ENCODE measurements around the gene SPON1.

SPON1 gene

GRCh38 chr11:13964771-13965074 is 2.2 kb downstream of the SPON1 start:
- no peak for TF ChIP-seq CTCF (conservative IDR thresholded peaks at IDR 0.05; ENCODE audit: control insufficient read depth, insufficient read depth, low read depth, low read length)
- no peak overlapping the region for H3K4me3 ChIP-seq (ENCODE audit: control insufficient read depth, low read depth, low read length)
- DNase-seq (ENCODE audit: low read depth): no peak

GRCh38 chr11:13965337-13965736 is 2.8 kb downstream of the SPON1 start:
- DNase-seq (ENCODE audit: low read depth): no peak
- H3K4me3 ChIP-seq (ENCODE audit: control insufficient read depth, low read depth, low read length): no peak overlapping the region
- TF ChIP-seq CTCF (conservative IDR thresholded peaks at IDR 0.05; ENCODE audit: control insufficient read depth, insufficient read depth, low read depth, low read length): no peak

- H3K4me3 ChIP-seq (ENCODE audit: control insufficient read depth, low read depth, low read length): no peak overlapping the region
- TF ChIP-seq CTCF (conservative IDR thresholded peaks at IDR 0.05; ENCODE audit: control insufficient read depth, insufficient read depth, low read depth, low read length): no peak
- no peak for DNase-seq (ENCODE audit: low read depth)
Observed at GRCh38 chr11:13966013-13966412, 3.5 kb downstream of the SPON1 start.

- no peak overlapping the region for H3K4me3 ChIP-seq (ENCODE audit: control insufficient read depth, low read depth, low read length)
- no peak for TF ChIP-seq CTCF (conservative IDR thresholded peaks at IDR 0.05; ENCODE audit: control insufficient read depth, insufficient read depth, low read depth, low read length)
- DNase-seq (ENCODE audit: low read depth): no peak
Observed at GRCh38 chr11:13966486-13966885, 4.0 kb downstream of the SPON1 start.

- DNase-seq (ENCODE audit: low read depth): peak; percentile 30
- peak; percentile 38 for TF ChIP-seq CTCF (conservative IDR thresholded peaks at IDR 0.05; ENCODE audit: control insufficient read depth, insufficient read depth, low read depth, low read length)
- H3K4me3 ChIP-seq (ENCODE audit: control insufficient read depth, low read depth, low read length): no peak overlapping the region
Observed at GRCh38 chr11:13970986-13971385, 8.5 kb downstream of the SPON1 start.

GRCh38 chr11:13972043-13972910 is 9.8 kb downstream of the SPON1 start:
- no peak overlapping the region for H3K4me3 ChIP-seq (ENCODE audit: control insufficient read depth, low read depth, low read length)
- TF ChIP-seq CTCF (conservative IDR thresholded peaks at IDR 0.05; ENCODE audit: control insufficient read depth, insufficient read depth, low read depth, low read length): no peak
- DNase-seq (ENCODE audit: low read depth): peak; percentile 61
